ENCODE results near the gene SNRK. TPM values are rescaled to one million over a fixed set of nuclear protein-coding genes. Genes with fewer than 3 reads are reported as not detected.

The SNRK gene
- total RNA-seq, 6 experiments from 2014 or later: 14.0 to 26.2 (median 15.3) TPM

DNA sequence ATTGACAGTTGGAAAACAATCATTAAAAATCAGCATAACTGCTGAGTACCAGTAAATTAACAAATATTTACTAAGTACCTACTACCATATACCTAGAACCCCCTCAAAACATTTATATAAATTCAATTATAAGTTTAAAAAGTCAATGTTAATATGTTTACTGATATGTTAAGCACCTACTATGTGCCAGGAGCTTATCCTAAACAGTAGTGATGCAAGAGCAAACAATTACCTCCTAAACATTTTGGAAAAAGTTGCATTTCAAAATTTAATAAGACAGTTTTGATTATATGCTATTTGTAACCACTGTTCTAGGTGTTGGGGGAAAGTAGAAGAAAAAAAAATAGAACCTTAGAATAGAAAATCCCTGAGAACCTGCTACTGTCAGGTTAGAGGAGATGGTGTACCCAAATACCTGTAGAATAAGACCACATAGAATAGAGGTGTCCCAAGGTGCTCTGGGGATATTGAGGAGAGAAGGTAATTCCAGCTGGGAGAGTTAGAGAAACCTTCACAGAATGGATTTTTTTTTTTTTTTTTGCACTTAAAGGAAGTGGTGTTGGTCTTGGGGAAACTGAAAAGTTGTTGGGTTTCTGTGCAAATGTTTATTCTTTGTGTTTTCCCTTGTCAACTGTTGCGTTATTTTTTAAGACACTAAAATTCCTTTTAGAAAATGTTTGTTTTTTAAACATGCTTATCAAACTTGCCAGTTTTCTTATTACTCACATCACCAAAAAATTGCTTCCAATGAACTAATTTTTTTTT lies 16.0 kb downstream of the SNRK start:
- Histone ChIP-seq H3K27me3 (no peaks in the 10 kb centered on the region), H3K27ac (no peak overlapping the region), H3K4me1 (peaks cover 0 to 32% (median 14%) of the 10 kb centered on the region in 4 donors), H3K9me3 (no peaks in the 10 kb centered on the region), H3K36me3 (peaks cover 0 to 14% (median under 1%) of the 10 kb centered on the region in 4 donors), H3K4me3 (no peak overlapping the region)
- WGBS (ENCODE audit: insufficient coverage, low coverage, low lambda C conversion rate, missing lambda C conversion rate): 35% methylated on average over 1 of the region's 1 CpG
- intact Hi-C loops (cut with DNase I): no loop called here
- no peak for DNase-seq
- no peak for TF ChIP-seq POLR2A (IDR thresholded peaks at IDR 0.05)
- TF ChIP-seq, protein P1, sequence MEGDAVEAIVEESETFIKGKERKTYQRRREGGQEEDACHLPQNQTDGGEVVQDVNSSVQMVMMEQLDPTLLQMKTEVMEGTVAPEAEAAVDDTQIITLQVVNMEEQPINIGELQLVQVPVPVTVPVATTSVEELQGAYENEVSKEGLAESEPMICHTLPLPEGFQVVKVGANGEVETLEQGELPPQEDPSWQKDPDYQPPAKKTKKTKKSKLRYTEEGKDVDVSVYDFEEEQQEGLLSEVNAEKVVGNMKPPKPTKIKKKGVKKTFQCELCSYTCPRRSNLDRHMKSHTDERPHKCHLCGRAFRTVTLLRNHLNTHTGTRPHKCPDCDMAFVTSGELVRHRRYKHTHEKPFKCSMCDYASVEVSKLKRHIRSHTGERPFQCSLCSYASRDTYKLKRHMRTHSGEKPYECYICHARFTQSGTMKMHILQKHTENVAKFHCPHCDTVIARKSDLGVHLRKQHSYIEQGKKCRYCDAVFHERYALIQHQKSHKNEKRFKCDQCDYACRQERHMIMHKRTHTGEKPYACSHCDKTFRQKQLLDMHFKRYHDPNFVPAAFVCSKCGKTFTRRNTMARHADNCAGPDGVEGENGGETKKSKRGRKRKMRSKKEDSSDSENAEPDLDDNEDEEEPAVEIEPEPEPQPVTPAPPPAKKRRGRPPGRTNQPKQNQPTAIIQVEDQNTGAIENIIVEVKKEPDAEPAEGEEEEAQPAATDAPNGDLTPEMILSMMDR (IDR thresholded peaks at IDR 0.05): no peak
- no peak for ATAC-seq

DNA sequence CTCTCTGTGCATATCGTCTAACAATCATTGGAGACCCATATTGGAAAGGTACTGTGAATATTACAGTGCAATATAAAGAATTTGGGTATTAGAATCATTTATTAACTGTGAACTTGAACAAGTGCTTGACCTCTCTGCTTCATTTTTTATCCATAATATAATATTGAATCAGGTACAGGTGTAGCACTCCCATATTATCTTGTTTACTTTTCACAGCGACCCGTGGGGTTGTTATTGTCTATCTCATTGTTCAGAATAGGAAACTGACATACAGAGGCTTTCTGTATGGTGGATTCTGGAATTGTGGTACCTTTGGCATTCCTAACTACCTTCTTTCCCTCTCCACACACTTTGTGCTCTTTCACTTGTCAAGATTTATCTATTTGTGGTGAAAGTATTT lies 17.8 kb downstream of the SNRK start:
- 81% methylated on average over 3 of the region's 3 CpGs for WGBS (ENCODE audit: insufficient coverage, low coverage, low lambda C conversion rate, missing lambda C conversion rate)

DNA sequence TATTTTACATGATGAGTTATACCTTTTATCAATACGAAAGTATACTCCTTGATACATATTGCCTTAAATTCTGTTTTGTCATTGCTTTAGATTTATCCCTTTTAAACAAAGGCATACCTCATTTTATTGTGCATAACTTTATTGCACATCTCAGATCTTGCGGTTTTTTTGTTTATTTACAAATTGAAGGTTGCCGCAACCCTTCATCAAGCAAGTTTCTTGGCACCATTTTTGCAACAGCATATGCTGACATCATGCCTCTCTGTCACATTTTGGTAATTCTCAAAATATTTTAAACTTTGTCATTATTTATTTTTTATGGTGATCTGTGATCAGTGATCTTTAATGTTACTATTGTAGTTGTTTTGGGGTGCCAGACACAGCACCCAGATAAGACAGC lies 20.9 kb downstream of the SNRK start:
- H3K4me1 ChIP-seq: no peaks in the 10 kb centered on the region
- intact Hi-C loops (cut with DNase I): no loop called here
- ATAC-seq: no peak
- H3K4me3 ChIP-seq: no peak overlapping the region
- peaks cover 0 to 14% (median under 1%) of the 10 kb centered on the region in 4 donors for H3K36me3 ChIP-seq
- no peaks in the 10 kb centered on the region for H3K27me3 ChIP-seq
- H3K9me3 ChIP-seq: no peaks in the 10 kb centered on the region
- no peak overlapping the region for H3K27ac ChIP-seq
- WGBS (ENCODE audit: insufficient coverage, low coverage, low lambda C conversion rate, missing lambda C conversion rate): 75% methylated on average over 3 of the region's 3 CpGs
- TF ChIP-seq POLR2A (IDR thresholded peaks at IDR 0.05): no peak
- TF ChIP-seq, protein P1 (IDR thresholded peaks at IDR 0.05): no peak
- no peak for DNase-seq

More for the DNA sequence above, 17.8 kb downstream of the SNRK start:
- ATAC-seq (no peak), DNase-seq (no peak)
- Histone ChIP-seq H3K27ac (no peak overlapping the region), H3K4me3 (no peak overlapping the region), H3K4me1 (peaks cover 0 to 18% (median 5%) of the 10 kb centered on the region in 4 donors), H3K36me3 (peaks cover 0 to 14% (median under 1%) of the 10 kb centered on the region in 4 donors), H3K27me3 (no peaks in the 10 kb centered on the region), H3K9me3 (no peaks in the 10 kb centered on the region)
- intact Hi-C loops (cut with DNase I): no loop called here
- TF ChIP-seq, protein P1 (IDR thresholded peaks at IDR 0.05): no peak
- TF ChIP-seq POLR2A (IDR thresholded peaks at IDR 0.05): no peak

DNA sequence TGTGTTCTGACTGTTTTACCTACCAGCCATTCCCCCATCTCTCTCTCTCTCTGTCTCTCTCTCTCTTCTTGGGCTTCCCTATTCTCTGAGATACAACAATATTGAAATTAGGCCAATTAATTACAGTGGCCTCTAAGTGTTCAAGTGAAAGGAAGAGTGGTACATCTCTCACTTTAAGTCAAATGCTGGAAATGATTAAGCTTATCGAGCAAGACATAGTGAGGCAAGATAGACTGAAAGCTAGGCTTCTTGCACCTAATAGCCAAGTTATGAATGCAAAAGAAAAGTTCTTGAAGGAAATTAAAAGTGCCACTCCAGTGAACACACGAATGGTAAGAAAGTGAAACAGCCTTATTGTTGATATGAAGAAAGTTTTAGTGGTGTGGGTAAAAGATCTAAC lies 21.3 kb downstream of the SNRK start:
- Histone ChIP-seq H3K27me3 (no peaks in the 10 kb centered on the region), H3K4me3 (no peak overlapping the region), H3K9me3 (no peaks in the 10 kb centered on the region), H3K36me3 (peaks cover 0 to 14% (median under 1%) of the 10 kb centered on the region in 4 donors), H3K4me1 (no peaks in the 10 kb centered on the region), H3K27ac (no peak overlapping the region)
- TF ChIP-seq, protein P1 (IDR thresholded peaks at IDR 0.05): no peak
- no peak for TF ChIP-seq POLR2A (IDR thresholded peaks at IDR 0.05)
- intact Hi-C loops (cut with DNase I): no loop called here
- no peak for ATAC-seq
- DNase-seq: no peak
- WGBS (ENCODE audit: insufficient coverage, low coverage, low lambda C conversion rate, missing lambda C conversion rate): 79% methylated on average over 2 of the region's 2 CpGs
